Chondrocyte (in vitro differentiated cells): ENCODE results near the gene PXMP4. TPM values are rescaled to one million over a fixed set of nuclear protein-coding genes. Genes with fewer than 3 reads are reported as not detected.

Experiments
- DNase-seq: peaks from one replicate; pipeline ENCODE4 v3.0.0; 2021; ENCODE audit warnings: mixed read lengths, low spot score
- H3K27ac Mint-ChIP-seq: one replicate; pipeline ENCODE4 v1.8.0; 2021; ENCODE audit warnings: mild to moderate bottlenecking, moderate library complexity, mixed read lengths; ENCODE audit not compliant: unreplicated experiment
- H3K27me3 Mint-ChIP-seq: 2 replicates; pipeline ENCODE4 v1.8.0; 2021; ENCODE audit warnings: low read depth, mixed read lengths
- H3K36me3 Mint-ChIP-seq: 2 replicates; pipeline ENCODE4 v1.8.0; 2021; ENCODE audit warnings: low read depth, mixed read lengths
- H3K4me1 Mint-ChIP-seq: 2 replicates; pipeline ENCODE4 v1.8.0; 2021; ENCODE audit warnings: low read depth, mild to moderate bottlenecking, mixed read lengths
- H3K4me3 Mint-ChIP-seq: one replicate; pipeline ENCODE4 v1.8.0; 2021; ENCODE audit warnings: mild to moderate bottlenecking, moderate library complexity, mixed read lengths; ENCODE audit not compliant: unreplicated experiment
- H3K9me3 Mint-ChIP-seq: 2 replicates; pipeline ENCODE4 v1.8.0; 2021; ENCODE audit warnings: low read depth, mixed read lengths
- CTCF ChIP-seq: fragments of 200-600 bp; sonication (generic); IDR thresholded peaks from 2 replicates; pipeline ENCODE4 v1.5.0; 2021; ENCODE audit warnings: antibody characterized with exemption, mild to moderate bottlenecking, moderate library complexity
- total RNA-seq: library from RNA; stranded (reverse); gene quantifications from 3 replicates; pipeline ENCODE4 v1.2.1, GENCODE V29; 2021

PXMP4 gene
- total RNA-seq, 1 donor from 2014 or later, result 6.4 TPM

GRCh38 chr20:33693741-33694638, 26.1 kb downstream of the PXMP4 start:
- Mint-ChIP-seq H3K27ac (no peak overlapping the region), H3K9me3 (no peaks in the 10 kb centered on the region), H3K4me3 (no peak overlapping the region), H3K27me3 (no peaks in the 10 kb centered on the region), H3K4me1 (peaks cover 3% of the 10 kb centered on the region), H3K36me3 (no peaks in the 10 kb centered on the region)
- no peak for DNase-seq
- no peak for TF ChIP-seq CTCF

DNA sequence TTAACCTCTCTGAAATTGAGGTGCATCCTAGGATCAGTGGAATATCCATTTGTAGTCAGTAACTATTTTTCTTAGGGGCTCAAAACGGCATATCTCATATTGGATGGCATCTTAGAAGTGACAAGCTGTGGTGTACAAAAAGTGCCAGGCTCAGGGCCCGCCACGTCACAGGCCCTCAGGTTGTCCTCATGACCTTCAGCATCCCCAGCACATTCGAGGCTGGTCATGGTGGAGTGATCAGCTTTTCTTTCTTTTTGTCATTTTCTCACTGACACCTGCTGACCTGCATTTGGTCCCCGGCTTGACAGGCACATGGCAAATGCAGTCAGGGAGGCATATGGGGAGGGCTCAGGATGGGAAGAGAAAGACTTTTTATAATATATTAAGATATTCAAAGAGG, 26.8 kb downstream of the PXMP4 start:
- H3K4me3 Mint-ChIP-seq, result no peak overlapping the region
- H3K36me3 Mint-ChIP-seq, result no peaks in the 10 kb centered on the region
- DNase-seq, result no peak
- no peaks in the 10 kb centered on the region for H3K27me3 Mint-ChIP-seq
- no peaks in the 10 kb centered on the region for H3K9me3 Mint-ChIP-seq
- H3K27ac Mint-ChIP-seq, result no peak overlapping the region
- TF ChIP-seq CTCF, result no peak
- H3K4me1 Mint-ChIP-seq, result peaks cover 3% of the 10 kb centered on the region

DNA sequence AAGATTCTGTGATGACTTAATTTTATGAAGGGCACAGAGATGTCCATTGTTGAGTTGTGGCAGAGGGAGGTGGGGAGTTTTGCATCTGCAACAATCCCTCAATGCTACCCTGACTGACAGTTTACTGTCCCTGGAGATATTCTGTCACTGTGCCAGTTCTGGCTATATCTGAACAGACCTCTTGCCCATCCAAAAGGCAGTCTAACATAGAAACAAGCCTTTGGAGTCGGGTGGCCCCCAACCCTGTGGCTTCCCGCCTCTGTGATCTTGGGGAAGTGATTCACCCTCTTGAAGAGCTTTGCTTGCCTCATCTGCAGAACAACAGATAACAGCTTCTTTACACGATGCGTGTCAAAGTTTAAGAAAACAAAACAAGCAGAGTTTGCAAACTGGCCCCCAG, 30.1 kb downstream of the PXMP4 start:
- Mint-ChIP-seq H3K27ac (no peak overlapping the region), H3K9me3 (no peaks in the 10 kb centered on the region), H3K4me1 (peaks cover 14% of the 10 kb centered on the region), H3K36me3 (no peaks in the 10 kb centered on the region), H3K4me3 (no peak overlapping the region), H3K27me3 (no peaks in the 10 kb centered on the region)
- no peak for DNase-seq
- TF ChIP-seq CTCF, result no peak

- Mint-ChIP-seq H3K36me3 (no peaks in the 10 kb centered on the region), H3K27me3 (no peaks in the 10 kb centered on the region), H3K4me1 (peaks cover 18% of the 10 kb centered on the region), H3K27ac (no peak overlapping the region), H3K9me3 (no peaks in the 10 kb centered on the region), H3K4me3 (no peak overlapping the region)
- DNase-seq, result no peak
- TF ChIP-seq CTCF, result no peak
Measured at GRCh38 chr20:33689493-33689892, 30.6 kb downstream of the PXMP4 start.

DNA sequence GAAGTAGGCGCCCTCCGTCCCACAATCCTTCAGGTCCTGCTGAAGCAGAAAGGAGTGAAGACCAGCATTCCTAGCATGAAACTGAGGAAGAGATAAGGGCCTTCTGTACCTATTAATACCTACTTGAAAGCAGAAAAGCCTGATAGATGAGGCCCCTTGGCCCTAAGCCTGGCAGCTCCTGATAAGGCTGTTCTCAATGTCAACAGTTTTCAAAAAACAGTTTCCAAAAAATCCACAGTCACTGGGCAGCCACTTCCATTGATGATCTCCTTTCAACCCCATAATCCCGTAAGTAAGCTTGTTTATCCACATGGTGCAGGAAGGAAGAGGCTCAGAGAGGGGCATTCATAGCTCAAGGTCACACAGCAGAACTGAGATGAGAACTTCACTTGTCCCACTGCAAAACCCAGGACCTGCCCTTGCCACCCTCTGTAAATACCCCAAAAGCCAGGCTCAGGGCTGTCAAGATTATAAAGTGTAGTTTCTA, 31.1 kb downstream of the PXMP4 start:
- Mint-ChIP-seq H3K4me3 (no peak overlapping the region), H3K27me3 (no peaks in the 10 kb centered on the region), H3K36me3 (no peaks in the 10 kb centered on the region), H3K4me1 (peaks cover 18% of the 10 kb centered on the region), H3K27ac (no peak overlapping the region), H3K9me3 (no peaks in the 10 kb centered on the region)
- no peak for DNase-seq
- no peak for TF ChIP-seq CTCF
